Activated B cell treated with CpG ODN at 0.5 μM for 24 hours (primary cell): ENCODE measurements around the gene RASSF3. TPM values are rescaled to one million over a fixed set of nuclear protein-coding genes. Genes with fewer than 3 reads are reported as not detected.
"Not testable (repeated sequence)": the region's sequence is repeated elsewhere in the genome, so short reads cannot be mapped to it uniquely, and the experiment has no call there.

ENCODE experiments used
- ATAC-seq: fragments of 200-7000 bp; cut with Tn5 transposase; one replicate; pipeline ENCODE4 v1.10.0; 2021; ENCODE audit warnings: low read depth, mild to moderate bottlenecking, moderate library complexity
- CTCF ChIA-PET: fragments of 350-600 bp; sonication (Branson Sonifier 250); formaldehyde crosslinking; loops from one replicate; lab custom pipeline; 2021; ENCODE audit warnings: antibody characterized with exemption; lab: Charles Lee
- POLR2A ChIA-PET: fragments of 350-600 bp; sonication (Branson Sonifier 250); formaldehyde crosslinking; loops from one replicate; lab custom pipeline; 2021; ENCODE audit warnings: antibody characterized with exemption; lab: Charles Lee
- DNase-seq: peaks from one replicate; pipeline ENCODE4 v3.0.0; 2022
- H3K27ac Mint-ChIP-seq: one replicate; pipeline ENCODE4 v1.8.0; 2020; ENCODE audit warnings: mixed read lengths
- H3K27me3 Mint-ChIP-seq: one replicate; pipeline ENCODE4 v1.8.0; 2021; ENCODE audit warnings: mixed read lengths
- H3K36me3 Mint-ChIP-seq: one replicate; pipeline ENCODE4 v1.8.0; 2021; ENCODE audit warnings: low read depth, mixed read lengths
- H3K4me1 Mint-ChIP-seq: one replicate; pipeline ENCODE4 v1.8.0; 2021; ENCODE audit warnings: mixed read lengths
- H3K4me3 Mint-ChIP-seq: one replicate; pipeline ENCODE4 v1.8.0; 2020; ENCODE audit warnings: mild to moderate bottlenecking, mixed read lengths
- H3K9me3 Mint-ChIP-seq: one replicate; pipeline ENCODE4 v1.8.0; 2020; ENCODE audit warnings: mixed read lengths
- CTCF ChIP-seq: fragments of 200-600 bp; IDR thresholded peaks from one replicate; pipeline ENCODE4 v1.8.0; 2022; ENCODE audit warnings: antibody characterized with exemption, mild to moderate bottlenecking
- intact Hi-C: fragments of 100-400 bp; cut with micrococcal nuclease; formaldehyde crosslinking; loops from one replicate; pipeline ENCODE4 v1.15.1; 2024
- total RNA-seq: library from RNA; stranded (reverse); gene quantifications from 2 replicates; pipeline ENCODE4 v1.2.3, GENCODE V29; 2022

RASSF3 gene
- total RNA-seq, 1 donor from 2014 or later, result 95.7 TPM

DNA sequence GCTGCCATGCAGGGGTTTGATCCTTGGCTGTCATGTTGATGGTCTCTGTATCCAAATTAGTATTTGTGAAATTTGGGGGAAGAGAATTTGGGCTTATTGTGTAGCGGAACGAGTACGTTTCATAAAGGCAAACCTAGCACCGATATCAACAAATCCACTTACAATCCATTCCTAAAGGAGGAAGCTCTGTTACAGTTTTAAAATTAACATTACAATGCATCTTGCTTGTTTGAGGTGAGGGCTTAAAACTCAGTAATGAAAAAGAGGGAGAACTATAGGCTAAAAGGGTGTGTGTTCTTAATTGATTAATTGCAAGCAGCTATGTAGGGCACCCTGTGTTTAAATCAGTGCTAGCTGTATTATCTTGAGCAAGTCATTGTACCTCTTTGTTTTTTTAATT is 13.7 kb downstream of the RASSF3 start:
- DNase-seq (no peak), ATAC-seq (no peak)
- Mint-ChIP-seq H3K9me3 (no peaks in the 10 kb centered on the region), H3K27me3 (no peaks in the 10 kb centered on the region), H3K4me3 (peak overlapping the region; percentile 53), H3K27ac (peak overlapping the region; percentile 96), H3K36me3 (peaks cover 23% of the 10 kb centered on the region), H3K4me1 (peaks cover 91% of the 10 kb centered on the region)
- TF ChIP-seq CTCF, result no peak
- intact Hi-C loops, result no loop called here
- CTCF ChIA-PET, result interaction anchor here (2.9 kb wide), 1 partner anchor 13 kb away, joined by 9 read pairs; the partner anchor contains the start of gene RASSF3
- POLR2A ChIA-PET, result interaction anchor here (0.7 to 9.6 kb wide), 2 partner anchors 12 to 46 kb away, joined by 4 to 256 read pairs; partner anchors contain the start of gene RASSF3

DNA sequence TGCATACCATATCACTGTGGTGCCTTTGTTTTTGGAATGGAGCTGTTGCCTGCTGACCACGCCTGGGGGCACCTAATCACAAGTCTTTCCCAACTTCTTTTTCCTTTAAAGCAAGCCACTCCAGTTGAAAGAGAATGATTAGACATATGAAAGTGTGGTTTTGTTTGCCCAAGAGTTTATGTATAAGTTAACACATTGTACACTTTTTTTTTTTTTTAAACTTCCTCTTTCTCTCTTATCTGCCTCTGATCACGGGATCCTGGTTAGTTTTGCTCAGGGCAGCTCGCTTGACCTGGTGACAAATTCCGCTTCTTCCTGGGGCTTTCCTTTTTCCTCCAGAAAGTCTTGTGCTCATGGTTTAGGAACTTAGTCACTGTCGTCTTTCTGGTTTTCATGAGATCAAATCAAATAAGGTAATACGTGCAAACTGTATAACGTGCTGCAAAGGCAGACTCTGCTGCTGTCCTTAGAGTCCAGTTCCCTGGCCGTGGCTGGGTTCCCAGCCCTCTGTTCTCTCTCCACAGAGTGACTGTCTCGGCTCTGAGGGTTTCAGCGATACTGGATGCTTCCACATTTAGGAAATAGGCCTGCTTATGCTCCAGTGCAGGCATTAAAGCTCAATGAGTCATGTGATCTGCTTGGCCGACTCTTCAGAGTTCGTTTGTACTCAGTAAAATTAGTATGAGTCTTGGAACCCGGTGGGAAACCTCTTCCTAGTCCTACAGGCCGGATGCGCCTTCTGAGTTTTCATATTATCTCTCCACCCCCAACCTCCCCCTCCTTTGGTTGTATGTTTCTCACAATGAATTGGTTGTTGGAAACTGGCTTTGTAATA is 15.2 kb downstream of the RASSF3 start:
- no peak for DNase-seq
- peaks cover 27% of the 10 kb centered on the region for H3K36me3 Mint-ChIP-seq
- TF ChIP-seq CTCF, result no peak
- peaks cover 85% of the 10 kb centered on the region for H3K4me1 Mint-ChIP-seq
- ChIA-PET CTCF (interaction anchor here (0.7 to 2.9 kb wide), 7 partner anchors 14 to 78 kb away, joined by 3 to 9 read pairs (median 3); partner anchors contain the start of gene RASSF3), POLR2A (interaction anchor here (0.7 to 9.6 kb wide), 12 partner anchors 13 to 221 kb away, joined by 3 to 256 read pairs (median 4); partner anchors contain the start of genes RASSF3 and XPOT)
- H3K27ac Mint-ChIP-seq, result peak overlapping the region; percentile 96
- H3K9me3 Mint-ChIP-seq, result no peaks in the 10 kb centered on the region
- ATAC-seq, result peak; percentile 51
- intact Hi-C loops, result loop anchor here (1.0 kb wide), 1 partner anchor 16 kb away; no protein-coding TSS in a partner anchor
- H3K4me3 Mint-ChIP-seq, result peak overlapping the region; percentile 85
- H3K27me3 Mint-ChIP-seq, result no peaks in the 10 kb centered on the region

GRCh38 chr12:64626588-64626987 is 16.3 kb downstream of the RASSF3 start:
- H3K9me3 Mint-ChIP-seq, H3K27me3 Mint-ChIP-seq, intact Hi-C loops, ATAC-seq, DNase-seq: not testable (repeated sequence)
- ChIA-PET POLR2A (interaction anchor here (0.5 to 9.6 kb wide), 2 partner anchors 14 to 84 kb away, joined by 5 to 256 read pairs; partner anchors contain the start of gene RASSF3), CTCF (interaction anchor here (2.1 kb wide), 1 partner anchor 71 kb away, joined by 9 read pairs; no protein-coding TSS in a partner anchor)
- Mint-ChIP-seq H3K27ac (peak overlapping the region; percentile 56), H3K4me3 (peak overlapping the region; percentile 11), H3K36me3 (peaks cover 36% of the 10 kb centered on the region), H3K4me1 (peaks cover 86% of the 10 kb centered on the region)

DNA sequence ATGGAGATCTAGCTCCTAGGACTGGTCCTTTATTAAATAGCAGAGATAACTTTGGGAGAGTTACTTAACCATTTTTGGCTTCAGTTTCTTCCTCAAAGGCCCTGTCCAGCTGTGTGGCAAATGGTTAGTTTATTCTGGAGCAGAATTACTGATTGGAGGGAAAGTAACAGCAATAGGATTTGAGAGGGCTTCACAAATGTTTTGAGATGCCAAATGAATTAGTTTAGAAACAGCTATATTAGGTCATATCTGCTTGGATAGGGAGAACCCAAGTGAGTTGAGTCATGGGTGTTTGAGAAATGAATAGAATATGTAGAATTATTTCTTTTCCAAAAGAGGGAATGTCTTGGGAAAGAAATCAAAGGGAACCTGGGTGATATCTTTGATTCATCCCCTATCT is 17.5 kb downstream of the RASSF3 start:
- intact Hi-C loops, result no loop called here
- CTCF ChIA-PET, result interaction anchor here (0.6 to 0.8 kb wide), 2 partner anchors 20 to 79 kb away, joined by 3 read pairs; no protein-coding TSS in a partner anchor

GRCh38 chr12:64631197-64631596 is 20.9 kb downstream of the RASSF3 start:
- intact Hi-C loops, result no loop called here
- POLR2A ChIA-PET, result interaction anchor here (1.3 to 1.6 kb wide), 2 partner anchors 20 to 22 kb away, joined by 3 to 7 read pairs; partner anchors contain the start of gene RASSF3
- ATAC-seq (peak; percentile 96), DNase-seq (no peak)
- Mint-ChIP-seq H3K27me3 (no peaks in the 10 kb centered on the region), H3K4me1 (peaks cover 84% of the 10 kb centered on the region), H3K9me3 (peaks cover 2% of the 10 kb centered on the region), H3K4me3 (peak overlapping the region; percentile 36), H3K36me3 (peaks cover 61% of the 10 kb centered on the region), H3K27ac (peak overlapping the region; percentile 76)
- CTCF ChIA-PET, result no interaction called here
- TF ChIP-seq CTCF, result no peak

More for the DNA sequence above, 17.5 kb downstream of the RASSF3 start:
- ATAC-seq (no peak), DNase-seq (no peak)
- H3K4me1 Mint-ChIP-seq, result peaks cover 85% of the 10 kb centered on the region
- H3K27me3 Mint-ChIP-seq, result no peaks in the 10 kb centered on the region
- TF ChIP-seq CTCF, result no peak
- no peak overlapping the region for H3K4me3 Mint-ChIP-seq
- H3K36me3 Mint-ChIP-seq, result peaks cover 47% of the 10 kb centered on the region
- peak overlapping the region; percentile 46 for H3K27ac Mint-ChIP-seq
- H3K9me3 Mint-ChIP-seq, result peaks cover 2% of the 10 kb centered on the region
- POLR2A ChIA-PET, result interaction anchor here (9.6 kb wide), 1 partner anchor 16 kb away, joined by 256 read pairs; the partner anchor contains the start of gene RASSF3
